Spleen (tissue), 11 donors: Measurements from ENCODE around the gene COL11A1. TPM values are rescaled to one million over a fixed set of nuclear protein-coding genes. Genes with fewer than 3 reads are reported as not detected.

ENCODE experiments used
- DNase-seq: peaks from one replicate; pipeline ENCODE4 v3.0.0-alpha.2; 2020
- H3K27ac ChIP-seq, 8 donors: fragments of 200-600 bp; sonication (generic) in 7 of 8; 1 replicate in 4 of 8; 2 replicates in 4 of 8; pipeline versions ENCODE4 v1.5.0 to v1.8.0; 2016 to 2021; ENCODE audit warnings: inconsistent platforms in 4 of 8, mild to moderate bottlenecking in 4 of 8, moderate library complexity in 1 of 8
- H3K27me3 ChIP-seq, 7 donors: fragments of 200-600 bp; sonication (generic) in 6 of 7; replicated peaks in 1 of 7; 1 replicate in 4 of 7; 2 replicates in 3 of 7; pipeline versions ENCODE4 v1.5.0 to v1.8.0; 2016 to 2021; ENCODE audit warnings: inconsistent platforms in 3 of 7, mild to moderate bottlenecking in 1 of 7
- H3K36me3 ChIP-seq, 6 donors: fragments of 200-600 bp; sonication (generic) in 5 of 6; 1 replicate in 4 of 6; 2 replicates in 2 of 6; pipeline versions ENCODE4 v1.5.0 to v1.8.0; 2016 to 2021; ENCODE audit warnings: inconsistent platforms in 2 of 6
- H3K4me1 ChIP-seq, 6 donors: fragments of 200-600 bp; sonication (generic) in 5 of 6; 1 replicate in 3 of 6; 2 replicates in 3 of 6; pipeline versions ENCODE4 v1.5.0 to v1.8.0; 2016 to 2021; ENCODE audit warnings: inconsistent platforms in 3 of 6
- H3K4me3 ChIP-seq, 8 donors: fragments of 200-600 bp; sonication (generic) in 7 of 8; 1 replicate in 4 of 8; 2 replicates in 4 of 8; pipeline versions ENCODE4 v1.5.0 to v1.8.0; 2016 to 2021; ENCODE audit warnings: inconsistent platforms in 4 of 8, mild to moderate bottlenecking in 4 of 8, moderate library complexity in 2 of 8
- H3K9me3 ChIP-seq, 8 donors: fragments of 200-600 bp; sonication (generic) in 7 of 8; 1 replicate in 4 of 8; 2 replicates in 4 of 8; pipeline versions ENCODE4 v1.5.0 to v1.8.0; 2016 to 2021; ENCODE audit warnings: inconsistent platforms in 4 of 8
- POLR2A ChIP-seq, 3 donors: fragments of 450-650 bp; IDR thresholded peaks; one replicate each; pipeline ENCODE4 v1.5.1; 2017; ENCODE audit warnings: antibody characterized with exemption in 3 of 3, mild to moderate bottlenecking in 1 of 3
- POLR2AphosphoS5 ChIP-seq, 3 donors: sonication (generic); formaldehyde crosslinking; IDR thresholded peaks; one replicate each; pipeline ENCODE4 v1.5.1; 2017; ENCODE audit warnings: antibody characterized with exemption in 3 of 3
- WGBS, 5 donors: extraction: QIAGEN DNeasy Blood & Tissue Kit in 3 of 5; methylation state at CpG; one replicate each; pipeline versions ENCODE4 v1.1.5 to v1.1.7; 2013 to 2018; 5-methylcytosine and 5-hydroxymethylcytosine counted together
- intact Hi-C: fragments of 100-400 bp; cut with DNase I; formaldehyde crosslinking; loops from one replicate; pipeline ENCODE4 v1.15.0; 2023; ENCODE audit warnings: low total_unique reads
- polyA plus RNA-seq, 3 donors: library from polyadenylated mRNA; stranded (reverse); fragments of 200-250 nt; gene quantifications; one replicate each; pipeline ENCODE4 v1.2.1, GENCODE V29; 2013
- total RNA-seq, 7 donors: library from RNA; depleted of rRNA in 3 of 7; stranded (reverse); fragments of >200 nt in 3 of 7; fragmentation: NEBNext Ultra II Directional in 4 of 7; extraction: Animal tissue kit (Norgen Biotek cat#: 25700) in 4 of 7; gene quantifications; one replicate each; pipeline versions ENCODE4 v1.1.0 to v1.2.1, GENCODE V29; 2016 to 2021
- TF ChIP-seq, protein P1 (sequence below), 11 experiments: fragments of 200-600 bp in 7 of 11; fragments of 450-650 bp in 4 of 11; sonication (generic) in 4 of 11; IDR thresholded peaks in 8 of 11; conservative IDR thresholded peaks in 3 of 11; 1 replicate in 7 of 11; 2 replicates in 4 of 11; pipeline versions ENCODE4 v1.4.0 to v1.8.0; 2016 to 2021; ENCODE audit warnings: antibody characterized with exemption in 11 of 11, inconsistent platforms in 4 of 11, mild to moderate bottlenecking in 1 of 11
- donor health status: healthy with polysubstance abuse.
- donor health status: DM: no; HTN: no; CAD: no; lungs with moderate emphysema.
- donor health status: DM: no; HTN: no; CAD: no.
- donor health status: Bipolar disorder and iron deficiency.
- donor health status: healthy.
- donor health status: DM: no; HTN: no; CAD: no.
- donor health status: DM: yes; HTN: yes; CAD: no.

COL11A1 gene
- total and polyA plus RNA-seq, 10 donors, result 0.02 to 11.1 (median 0.83) TPM; not detected in 1

DNA sequence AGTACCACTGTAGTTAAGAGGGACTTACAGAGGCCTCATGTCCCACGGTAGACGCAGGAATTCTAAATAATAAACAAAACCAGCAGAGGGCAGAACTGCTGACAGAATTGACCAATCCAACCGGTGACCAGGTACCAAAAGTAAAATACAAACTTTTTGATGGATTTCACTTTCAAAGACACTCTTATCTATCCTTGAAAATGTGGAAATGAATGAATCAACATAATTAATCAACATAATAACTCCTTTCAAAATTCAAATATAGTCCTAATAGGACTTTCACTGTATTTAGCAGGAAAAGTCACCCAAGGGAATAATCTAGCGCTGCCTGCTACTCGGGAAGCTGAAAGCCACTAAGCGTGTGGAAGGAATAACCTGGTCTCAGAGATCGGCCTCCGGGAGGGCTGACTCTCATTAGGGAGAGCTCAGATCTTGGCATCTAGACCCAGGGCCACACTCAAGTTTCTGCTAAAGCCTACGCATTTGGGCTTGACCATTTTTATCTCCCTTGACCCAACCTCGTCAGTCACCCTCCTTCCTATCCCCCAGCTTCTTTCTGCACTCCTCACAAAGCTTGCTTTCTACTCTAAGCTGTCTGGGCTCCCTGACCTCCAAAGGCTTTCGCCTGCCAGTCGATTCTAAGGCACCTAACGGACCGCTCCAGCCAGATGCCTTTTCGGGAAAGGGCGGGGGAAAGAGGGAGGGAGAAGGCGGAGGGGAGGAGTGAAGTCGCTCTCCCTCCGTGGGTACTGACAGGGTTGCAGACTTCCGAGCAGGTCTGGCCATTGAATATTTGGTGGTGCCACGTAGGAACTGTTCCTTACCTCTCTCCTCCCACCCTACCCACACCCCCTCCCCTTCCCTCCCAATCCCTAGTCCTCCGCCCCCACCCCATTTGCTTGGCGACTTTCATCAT lies 1.6 kb downstream of the COL11A1 start:
- H3K4me1 ChIP-seq, result peaks cover 0 to 27% (median 11%) of the 10 kb centered on the region in 6 donors
- peak overlapping the region in 7 of 8 donors; percentile 15 to 53 (median 29) for H3K4me3 ChIP-seq
- intact Hi-C loops, result no loop called here
- TF ChIP-seq, protein P1, sequence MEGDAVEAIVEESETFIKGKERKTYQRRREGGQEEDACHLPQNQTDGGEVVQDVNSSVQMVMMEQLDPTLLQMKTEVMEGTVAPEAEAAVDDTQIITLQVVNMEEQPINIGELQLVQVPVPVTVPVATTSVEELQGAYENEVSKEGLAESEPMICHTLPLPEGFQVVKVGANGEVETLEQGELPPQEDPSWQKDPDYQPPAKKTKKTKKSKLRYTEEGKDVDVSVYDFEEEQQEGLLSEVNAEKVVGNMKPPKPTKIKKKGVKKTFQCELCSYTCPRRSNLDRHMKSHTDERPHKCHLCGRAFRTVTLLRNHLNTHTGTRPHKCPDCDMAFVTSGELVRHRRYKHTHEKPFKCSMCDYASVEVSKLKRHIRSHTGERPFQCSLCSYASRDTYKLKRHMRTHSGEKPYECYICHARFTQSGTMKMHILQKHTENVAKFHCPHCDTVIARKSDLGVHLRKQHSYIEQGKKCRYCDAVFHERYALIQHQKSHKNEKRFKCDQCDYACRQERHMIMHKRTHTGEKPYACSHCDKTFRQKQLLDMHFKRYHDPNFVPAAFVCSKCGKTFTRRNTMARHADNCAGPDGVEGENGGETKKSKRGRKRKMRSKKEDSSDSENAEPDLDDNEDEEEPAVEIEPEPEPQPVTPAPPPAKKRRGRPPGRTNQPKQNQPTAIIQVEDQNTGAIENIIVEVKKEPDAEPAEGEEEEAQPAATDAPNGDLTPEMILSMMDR (IDR thresholded peaks at IDR 0.05 in 8 of 11, conservative IDR thresholded peaks at IDR 0.05 in 3 of 11), result peak in 7 of 11 experiments; percentile 13 to 43 (median 30)
- no peak for TF ChIP-seq POLR2A (IDR thresholded peaks at IDR 0.05)
- no peaks in the 10 kb centered on the region for H3K36me3 ChIP-seq
- no peaks in the 10 kb centered on the region for H3K9me3 ChIP-seq
- H3K27me3 ChIP-seq, result peaks cover 0 to 38% (median 9%) of the 10 kb centered on the region in 7 donors
- H3K27ac ChIP-seq, result peak overlapping the region in 1 of 8 donors; percentile 39
- no peak for DNase-seq
- WGBS, 5 donors, result 2 to 4% (median 3%) methylated on average over 21 to 23 of the region's 23 CpGs

DNA sequence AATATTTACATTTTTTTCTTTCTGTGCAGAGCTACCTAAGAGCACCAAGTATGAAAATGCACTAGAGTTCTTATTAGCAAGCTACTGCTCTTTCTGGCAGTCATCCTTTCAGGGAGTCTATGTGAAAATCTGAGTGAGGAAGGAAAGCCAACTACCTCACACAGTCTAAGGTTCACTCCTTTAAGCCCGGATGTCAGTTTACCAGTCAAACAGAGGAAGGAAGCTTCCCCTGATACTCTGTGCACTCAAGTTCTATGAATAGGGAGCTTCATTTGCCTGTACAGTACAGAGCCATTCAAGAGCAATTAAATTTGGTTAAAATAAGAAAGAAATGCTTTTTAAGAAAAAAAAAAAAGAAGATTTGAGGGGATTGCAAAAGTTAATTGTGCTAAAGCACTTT lies 6.9 kb downstream of the COL11A1 start:
- Histone ChIP-seq H3K9me3 (no peaks in the 10 kb centered on the region), H3K27ac (no peak overlapping the region), H3K27me3 (peaks cover 0 to 9% (median 0%) of the 10 kb centered on the region in 7 donors), H3K36me3 (no peaks in the 10 kb centered on the region), H3K4me3 (no peak overlapping the region), H3K4me1 (peaks cover 0 to 4% (median 2%) of the 10 kb centered on the region in 6 donors)
- TF ChIP-seq POLR2A (IDR thresholded peaks at IDR 0.05), result no peak
- TF ChIP-seq, protein P1 (IDR thresholded peaks at IDR 0.05 in 8 of 11, conservative IDR thresholded peaks at IDR 0.05 in 3 of 11), result no peak
- TF ChIP-seq POLR2AphosphoS5 (IDR thresholded peaks at IDR 0.05), result no peak
- no peak for DNase-seq
- WGBS, 5 donors, result 35 to 53% (median 45%) methylated on average over 1 of the region's 1 CpG
- intact Hi-C loops, result no loop called here

DNA sequence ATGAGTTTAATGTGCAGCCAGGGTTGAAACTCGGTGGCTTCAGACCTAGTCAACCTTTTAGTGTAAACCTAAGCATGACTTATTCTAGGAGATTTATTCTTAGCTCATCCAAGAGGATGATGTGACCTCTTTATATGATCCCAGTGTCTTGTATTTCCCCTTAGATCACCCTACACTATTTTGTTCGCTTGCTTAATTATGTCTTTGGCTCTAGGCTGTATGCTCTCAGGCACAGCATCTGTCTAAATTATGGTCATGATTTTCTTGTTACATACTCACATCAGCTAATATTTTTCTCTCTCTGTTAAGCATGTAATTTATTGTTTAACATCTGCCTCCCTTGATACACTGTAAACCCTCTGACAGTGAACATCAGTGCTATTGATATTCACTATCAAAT lies 19.1 kb downstream of the COL11A1 start:
- Histone ChIP-seq H3K27ac (no peak overlapping the region), H3K4me3 (no peak overlapping the region), H3K27me3 (no peaks in the 10 kb centered on the region), H3K9me3 (no peaks in the 10 kb centered on the region), H3K4me1 (no peaks in the 10 kb centered on the region), H3K36me3 (no peaks in the 10 kb centered on the region)
- intact Hi-C loops, result no loop called here
- WGBS, 5 donors, result 65 to 81% (median 74%) methylated on average over 2 of the region's 2 CpGs
- TF ChIP-seq, protein P1 (IDR thresholded peaks at IDR 0.05 in 8 of 11, conservative IDR thresholded peaks at IDR 0.05 in 3 of 11), result no peak
- TF ChIP-seq POLR2AphosphoS5 (IDR thresholded peaks at IDR 0.05) (no peak), POLR2A (IDR thresholded peaks at IDR 0.05) (no peak)
- DNase-seq, result no peak

DNA sequence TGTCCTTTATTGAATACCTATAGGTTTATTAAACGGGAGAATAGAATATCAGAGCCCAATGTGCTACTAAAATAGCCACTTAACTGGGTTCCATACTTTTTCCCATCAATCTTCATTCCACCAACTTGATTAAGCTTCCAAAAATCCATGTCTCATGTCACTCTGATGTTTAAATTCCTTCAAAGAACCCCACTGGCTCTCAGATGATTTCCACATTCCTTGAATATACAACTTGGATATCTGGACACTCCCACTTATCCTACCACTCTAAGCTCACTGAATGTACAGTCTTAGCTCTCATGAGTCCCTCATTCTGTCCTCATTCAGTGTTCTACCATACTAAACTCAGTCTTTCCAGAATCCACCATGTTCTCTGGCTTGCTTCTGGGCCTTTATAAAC lies 21.1 kb downstream of the COL11A1 start:
- Histone ChIP-seq H3K27ac (no peak overlapping the region), H3K9me3 (no peaks in the 10 kb centered on the region), H3K4me3 (no peak overlapping the region), H3K36me3 (no peaks in the 10 kb centered on the region), H3K27me3 (no peaks in the 10 kb centered on the region), H3K4me1 (no peaks in the 10 kb centered on the region)
- intact Hi-C loops, result no loop called here
- WGBS, 5 donors, result 53 to 78% (median 60%) methylated on average over 1 of the region's 1 CpG
- no peak for DNase-seq
- TF ChIP-seq, protein P1 (IDR thresholded peaks at IDR 0.05 in 8 of 11, conservative IDR thresholded peaks at IDR 0.05 in 3 of 11), result no peak
- no peak for TF ChIP-seq POLR2A (IDR thresholded peaks at IDR 0.05)
- no peak for TF ChIP-seq POLR2AphosphoS5 (IDR thresholded peaks at IDR 0.05)
